GM18870 (cell line): ENCODE measurements around the gene PRPH2.
"Not testable (repeated sequence)": the region's sequence is repeated elsewhere in the genome, so short reads cannot be mapped to it uniquely, and the experiment has no call there.

ENCODE experiments used
- ATAC-seq: cut with Tn5 transposase; IDR thresholded peaks from one replicate; pipeline ENCODE4 v1.9.1; 2021; ENCODE audit warnings: moderate library complexity; ENCODE audit not compliant: unreplicated experiment

Gene PRPH2

GRCh38 chr6:42742116-42742894 lies 19.9 kb upstream of the PRPH2 start:
- no peak for ATAC-seq

GRCh38 chr6:42740725-42741124 lies 18.3 kb upstream of the PRPH2 start:
- no peak for ATAC-seq

GRCh38 chr6:42735976-42736375 lies 13.6 kb upstream of the PRPH2 start:
- ATAC-seq: no peak

GRCh38 chr6:42733867-42734481 lies 11.6 kb upstream of the PRPH2 start:
- not testable (repeated sequence) for ATAC-seq

- ATAC-seq: no peak
These were observed 7.3 kb upstream of the PRPH2 start for GRCh38 chr6:42729731-42730130.

GRCh38 chr6:42727627-42728026 lies 5.2 kb upstream of the PRPH2 start:
- no peak for ATAC-seq

- no peak for ATAC-seq
These were observed 4.8 kb upstream of the PRPH2 start for GRCh38 chr6:42727087-42727611.

GRCh38 chr6:42726485-42727086 lies 4.2 kb upstream of the PRPH2 start:
- peak; percentile 52 for ATAC-seq

- no peak for ATAC-seq
These were observed 3.6 kb upstream of the PRPH2 start for GRCh38 chr6:42726026-42726425.

- ATAC-seq: no peak
These were observed 2.4 kb upstream of the PRPH2 start for GRCh38 chr6:42724825-42725224.

GRCh38 chr6:42720739-42721138 lies 1.7 kb downstream of the PRPH2 start:
- ATAC-seq: no peak

GRCh38 chr6:42715871-42716270 lies 6.5 kb downstream of the PRPH2 start:
- no peak for ATAC-seq

- ATAC-seq: no peak
These were observed 8.2 kb downstream of the PRPH2 start for GRCh38 chr6:42714098-42714761.

GRCh38 chr6:42711930-42712329 lies 10.5 kb downstream of the PRPH2 start:
- no peak for ATAC-seq

- no peak for ATAC-seq
These were observed 12.1 kb downstream of the PRPH2 start for GRCh38 chr6:42710316-42710715.

- no peak for ATAC-seq
These were observed 12.5 kb downstream of the PRPH2 start for GRCh38 chr6:42709871-42710270.

- no peak for ATAC-seq
These were observed 14.3 kb downstream of the PRPH2 start for GRCh38 chr6:42708096-42708495.

GRCh38 chr6:42707595-42707994 lies 14.8 kb downstream of the PRPH2 start:
- no peak for ATAC-seq

GRCh38 chr6:42704937-42705374 lies 17.4 kb downstream of the PRPH2 start:
- ATAC-seq: no peak

GRCh38 chr6:42704251-42704936 lies 18.0 kb downstream of the PRPH2 start:
- no peak for ATAC-seq

- not testable (repeated sequence) for ATAC-seq
These were observed 19.6 kb downstream of the PRPH2 start for GRCh38 chr6:42702786-42703185.
